ENCODE data around the gene ASCC1.

The ASCC1 gene

DNA sequence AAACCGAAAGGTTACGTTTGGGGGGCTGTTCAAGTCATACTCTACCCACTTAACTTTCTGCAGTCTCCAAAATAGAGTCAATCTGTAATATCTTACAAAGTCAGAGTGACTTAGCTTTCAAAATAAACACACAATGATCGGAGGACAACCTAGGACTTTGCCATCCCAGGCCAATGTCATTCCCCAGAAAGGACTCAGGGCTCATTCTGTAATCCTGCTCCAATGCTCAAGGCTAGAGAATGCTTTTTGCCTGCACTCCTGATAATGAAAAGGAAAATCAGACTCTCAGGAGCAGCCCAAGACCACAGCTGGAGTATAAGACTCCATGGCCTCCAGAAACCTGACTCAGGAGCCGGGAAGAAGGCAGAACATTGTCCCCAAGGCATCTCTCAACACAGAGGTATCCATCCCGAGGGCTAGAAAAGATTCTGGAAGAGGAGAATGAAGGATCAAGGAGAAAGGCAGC is 28.5 kb upstream of the ASCC1 start:
- TF ChIP-seq, protein P1, sequence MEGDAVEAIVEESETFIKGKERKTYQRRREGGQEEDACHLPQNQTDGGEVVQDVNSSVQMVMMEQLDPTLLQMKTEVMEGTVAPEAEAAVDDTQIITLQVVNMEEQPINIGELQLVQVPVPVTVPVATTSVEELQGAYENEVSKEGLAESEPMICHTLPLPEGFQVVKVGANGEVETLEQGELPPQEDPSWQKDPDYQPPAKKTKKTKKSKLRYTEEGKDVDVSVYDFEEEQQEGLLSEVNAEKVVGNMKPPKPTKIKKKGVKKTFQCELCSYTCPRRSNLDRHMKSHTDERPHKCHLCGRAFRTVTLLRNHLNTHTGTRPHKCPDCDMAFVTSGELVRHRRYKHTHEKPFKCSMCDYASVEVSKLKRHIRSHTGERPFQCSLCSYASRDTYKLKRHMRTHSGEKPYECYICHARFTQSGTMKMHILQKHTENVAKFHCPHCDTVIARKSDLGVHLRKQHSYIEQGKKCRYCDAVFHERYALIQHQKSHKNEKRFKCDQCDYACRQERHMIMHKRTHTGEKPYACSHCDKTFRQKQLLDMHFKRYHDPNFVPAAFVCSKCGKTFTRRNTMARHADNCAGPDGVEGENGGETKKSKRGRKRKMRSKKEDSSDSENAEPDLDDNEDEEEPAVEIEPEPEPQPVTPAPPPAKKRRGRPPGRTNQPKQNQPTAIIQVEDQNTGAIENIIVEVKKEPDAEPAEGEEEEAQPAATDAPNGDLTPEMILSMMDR (IDR thresholded peaks at IDR 0.05; ENCODE audit: extremely low read depth, missing control alignments) = no peak
- DNase-seq (ENCODE audit: low spot score) = no peak

DNA sequence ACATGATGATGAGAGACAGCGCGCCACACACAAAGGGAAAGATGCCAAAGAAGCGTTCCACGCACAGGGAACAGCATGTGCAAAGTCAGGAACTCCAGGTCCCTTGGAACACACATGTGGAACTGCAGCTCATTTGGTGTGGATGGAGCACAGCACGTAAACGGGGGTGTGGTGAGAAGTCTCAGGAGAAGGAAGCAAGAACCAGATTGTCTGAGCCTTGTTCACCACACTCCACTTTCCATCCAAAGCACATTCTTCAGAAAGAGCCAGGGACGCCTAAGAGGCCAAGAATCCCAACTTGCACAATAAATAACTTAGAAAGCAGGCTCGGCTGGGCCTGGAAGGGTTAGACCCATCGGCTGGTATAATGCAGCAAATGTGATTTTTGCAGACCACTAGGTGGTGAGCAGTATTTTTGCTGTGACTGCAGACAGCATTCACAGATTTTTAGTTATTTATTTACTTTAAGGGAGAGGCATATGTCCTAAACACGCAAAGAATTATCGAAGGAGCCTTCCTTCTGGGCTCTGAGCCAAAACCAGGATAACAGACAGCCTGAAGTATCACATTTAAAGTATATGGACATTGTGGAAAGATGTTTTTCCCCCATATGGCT is 27.9 kb upstream of the ASCC1 start:
- TF ChIP-seq, protein P1 (IDR thresholded peaks at IDR 0.05; ENCODE audit: extremely low read depth, missing control alignments) = no peak
- DNase-seq (ENCODE audit: low spot score) = no peak

- DNase-seq (ENCODE audit: low spot score) = no peak
Observed at GRCh38 chr10:72242675-72243074, 26.6 kb upstream of the ASCC1 start.

DNA sequence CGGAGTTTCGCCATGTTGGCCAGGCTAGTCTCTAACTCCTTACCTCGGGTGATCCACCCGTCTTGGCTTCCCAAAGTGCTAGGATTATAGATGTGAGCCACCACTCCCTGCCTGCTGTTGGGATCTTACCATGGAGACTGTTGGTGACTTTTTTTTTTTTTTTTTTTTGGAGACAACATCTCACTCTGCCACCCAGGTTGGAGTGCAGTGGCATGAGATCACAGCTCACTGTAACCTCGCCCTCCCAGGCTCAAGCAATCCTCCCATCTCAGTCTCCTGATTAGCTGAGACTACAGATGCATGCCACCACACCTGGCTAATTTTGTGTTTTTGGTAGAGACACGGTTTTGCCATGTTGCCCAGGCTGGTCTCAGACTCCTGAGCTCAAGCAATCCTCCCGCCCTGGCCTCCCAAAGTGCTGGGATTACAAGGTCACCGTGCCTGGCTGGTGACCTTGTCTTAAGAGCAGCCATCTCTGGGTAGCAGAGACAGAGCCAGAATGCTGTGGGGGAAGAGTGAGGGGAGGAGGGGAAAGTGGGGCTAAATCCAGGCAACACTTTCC is 25.7 kb upstream of the ASCC1 start:
- DNase-seq (ENCODE audit: low spot score) = no peak
- TF ChIP-seq, protein P1 (IDR thresholded peaks at IDR 0.05; ENCODE audit: extremely low read depth, missing control alignments) = no peak

More at GRCh38 chr10:72242675-72243074, 26.6 kb upstream of the ASCC1 start:
- TF ChIP-seq, protein P1 (IDR thresholded peaks at IDR 0.05; ENCODE audit: extremely low read depth, missing control alignments) = no peak

GRCh38 chr10:72240371-72240770 is 24.3 kb upstream of the ASCC1 start:
- DNase-seq (ENCODE audit: low spot score) = no peak

DNA sequence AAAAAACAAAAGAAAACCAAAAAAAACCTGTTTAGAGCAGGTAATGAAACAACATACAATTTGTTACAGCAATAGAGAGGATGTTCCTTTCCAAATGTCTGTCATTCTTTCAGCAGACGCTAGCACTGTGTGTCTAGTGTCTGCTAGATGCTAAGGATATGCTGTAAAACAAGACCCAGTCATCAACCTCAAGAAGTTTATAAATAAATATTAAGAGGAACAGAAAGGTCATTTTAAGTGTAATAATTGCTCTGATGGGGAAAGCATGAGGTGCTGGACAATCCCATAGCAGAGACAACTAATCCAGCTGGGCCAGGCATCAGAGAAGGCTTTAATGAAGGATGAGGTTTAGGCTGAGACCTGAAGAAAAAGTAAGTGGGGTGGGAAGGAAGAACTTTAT is 23.3 kb upstream of the ASCC1 start:
- TF ChIP-seq, protein P1 (IDR thresholded peaks at IDR 0.05; ENCODE audit: extremely low read depth, missing control alignments) = no peak
- no peak for DNase-seq (ENCODE audit: low spot score)

More at GRCh38 chr10:72240371-72240770, 24.3 kb upstream of the ASCC1 start:
- TF ChIP-seq, protein P1 (IDR thresholded peaks at IDR 0.05; ENCODE audit: extremely low read depth, missing control alignments) = no peak

DNA sequence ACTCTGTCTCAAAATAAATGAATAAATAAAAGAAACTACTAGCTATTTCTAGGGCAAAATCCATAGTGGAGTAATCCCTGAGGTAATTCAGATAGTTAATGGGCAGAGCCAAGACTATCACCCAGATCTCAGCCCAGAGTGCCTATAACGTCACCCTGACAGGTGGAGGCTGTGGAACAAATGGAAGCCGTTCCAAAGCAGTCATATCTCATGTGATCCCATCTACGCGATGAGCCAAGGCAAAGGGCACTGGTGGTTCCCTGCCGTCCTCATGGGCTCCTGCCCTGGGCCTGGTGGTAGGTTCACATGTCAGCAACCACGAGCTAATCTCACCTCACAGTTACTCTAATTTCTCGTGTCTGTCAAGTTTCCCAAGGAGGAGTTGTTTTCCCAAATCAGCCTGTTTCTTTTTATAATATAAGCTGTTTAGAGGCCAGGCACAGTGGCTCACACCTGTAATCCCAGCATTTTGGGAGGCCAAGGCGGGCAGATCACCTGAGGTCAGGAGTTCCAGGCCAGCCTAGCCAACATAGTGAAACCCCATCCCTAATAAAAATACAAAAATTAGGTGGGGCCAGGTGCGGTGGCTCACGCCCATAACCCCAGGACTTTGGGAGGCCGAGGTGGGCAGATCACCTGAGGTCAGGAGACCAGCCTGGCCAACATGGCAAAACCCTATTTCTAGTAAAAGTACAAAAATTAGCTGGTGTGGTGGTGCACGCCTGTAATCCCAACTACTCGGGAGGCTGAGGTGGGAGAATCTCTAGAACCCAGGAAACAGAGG is 22.5 kb upstream of the ASCC1 start:
- no peak for DNase-seq (ENCODE audit: low spot score)
- TF ChIP-seq, protein P1 (IDR thresholded peaks at IDR 0.05; ENCODE audit: extremely low read depth, missing control alignments) = no peak

Data from GM20000 (cell line).